Neural cell (in vitro differentiated cells): ENCODE results near the gene EXOC4. TPM values are rescaled to one million over a fixed set of nuclear protein-coding genes. Genes with fewer than 3 reads are reported as not detected.

Experiments used
- H2AFZ ChIP-seq: fragments of 200-600, 300-800 bp; sonication (generic), shearing (Covaris generic); 2 replicates; pipeline ENCODE4 v1.6.0; 2014; ENCODE audit warnings: low read depth, mild to moderate bottlenecking, antibody characterized with exemption, low read length, moderate library complexity
- H3F3A ChIP-seq: fragments of 200-600 bp; shearing (Covaris generic); 2 replicates; pipeline ENCODE4 v1.6.1; 2016; ENCODE audit warnings: mild to moderate bottlenecking, moderate library complexity, mixed read lengths, antibody characterized with exemption, low read length; ENCODE audit not compliant: insufficient read depth, poor library complexity, severe bottlenecking
- H3K27ac ChIP-seq: fragments of 200-600, 300-800 bp; sonication (generic), shearing (Covaris generic); 2 replicates; pipeline ENCODE4 v1.5.1; 2014; ENCODE audit warnings: mild to moderate bottlenecking, low read length, moderate library complexity
- H3K27me3 ChIP-seq: fragments of 300-800, 200-600 bp; sonication (generic), shearing (Covaris generic); 2 replicates; pipeline ENCODE4 v1.6.0; 2014; ENCODE audit warnings: mild to moderate bottlenecking, low read depth, low read length, moderate library complexity; ENCODE audit not compliant: insufficient read depth
- H3K36me3 ChIP-seq: fragments of 300-800, 200-600 bp; sonication (generic), shearing (Covaris generic); 2 replicates; pipeline ENCODE4 v1.5.1; 2014; ENCODE audit warnings: mild to moderate bottlenecking, antibody characterized with exemption, low read length, moderate library complexity; ENCODE audit not compliant: insufficient read depth
- H3K4me2 ChIP-seq: fragments of 300-800, 200-600 bp; sonication (generic), shearing (Covaris generic); 2 replicates; pipeline ENCODE4 v1.6.0; 2014; ENCODE audit warnings: mild to moderate bottlenecking, low read length
- H3K4me3 ChIP-seq: fragments of 300-800, 200-600 bp; sonication (generic), shearing (Covaris generic); 2 replicates; pipeline ENCODE4 v1.5.1; 2014; ENCODE audit warnings: mild to moderate bottlenecking, low read length, moderate library complexity
- H3K79me2 ChIP-seq: fragments of 200-600 bp; shearing (Covaris generic); replicated peaks from 2 replicates; pipeline ENCODE4 v1.6.0; 2014; ENCODE audit warnings: mild to moderate bottlenecking, low read length, moderate library complexity; ENCODE audit not compliant: insufficient read depth
- H3K9ac ChIP-seq: fragments of 300-800, 200-600 bp; sonication (generic), shearing (Covaris generic); 2 replicates; pipeline ENCODE4 v1.6.1; 2016; ENCODE audit warnings: mild to moderate bottlenecking, low read length, mixed read lengths
- H3K9me2 ChIP-seq: fragments of 200-600 bp; shearing (Covaris generic); 2 replicates; pipeline ENCODE4 v1.6.1; 2016; ENCODE audit warnings: mild to moderate bottlenecking, low read length, mixed read lengths; ENCODE audit not compliant: insufficient read depth
- H3K9me3 ChIP-seq: fragments of 200-600, 300-800 bp; sonication (generic), shearing (Covaris generic); 2 replicates; pipeline ENCODE4 v1.6.1; 2016; ENCODE audit warnings: mild to moderate bottlenecking, mixed run types, low read length, moderate library complexity, mixed read lengths
- H4K20me1 ChIP-seq: fragments of 200-600 bp; shearing (Covaris generic); 2 replicates; pipeline ENCODE4 v1.6.1; 2016; ENCODE audit warnings: mild to moderate bottlenecking, mixed run types; ENCODE audit not compliant: insufficient read depth
- EP300 ChIP-seq: fragments of 450-650 bp; conservative IDR thresholded peaks from 2 replicates; pipeline ENCODE4 v1.6.1; 2014; ENCODE audit warnings: antibody characterized with exemption, mild to moderate bottlenecking, moderate library complexity; ENCODE audit not compliant: poor library complexity, severe bottlenecking
- EZH2 ChIP-seq: fragments of 200-600, 300-800 bp; shearing (Covaris generic), sonication (generic); IDR thresholded peaks from 2 replicates; pipeline ENCODE4 v1.6.1; 2014; ENCODE audit warnings: antibody characterized with exemption, low read length, borderline replicate concordance, mild to moderate bottlenecking; ENCODE audit not compliant: insufficient read depth, poor library complexity, severe bottlenecking
- MXI1 ChIP-seq: fragments of 450-650 bp; conservative IDR thresholded peaks from 2 replicates; pipeline ENCODE4 v1.6.1; 2014; ENCODE audit warnings: antibody characterized with exemption, mild to moderate bottlenecking; ENCODE audit not compliant: poor library complexity, severe bottlenecking
- POLR2AphosphoS5 ChIP-seq: IDR thresholded peaks from 2 replicates; pipeline ENCODE4 v1.6.1; 2012
- RAD21 ChIP-seq: fragments of 450-650 bp; conservative IDR thresholded peaks from 2 replicates; pipeline ENCODE4 v1.6.1; 2014; ENCODE audit warnings: antibody characterized with exemption, mild to moderate bottlenecking, moderate library complexity
- REST ChIP-seq: IDR thresholded peaks from 2 replicates; pipeline ENCODE4 v1.6.1; 2012; ENCODE audit warnings: borderline replicate concordance
- SMC3 ChIP-seq: fragments of 450-650 bp; conservative IDR thresholded peaks from 2 replicates; pipeline ENCODE4 v1.6.1; 2014; ENCODE audit warnings: antibody characterized with exemption, mild to moderate bottlenecking, moderate library complexity; ENCODE audit not compliant: poor library complexity
- TAF1 ChIP-seq: IDR thresholded peaks from 2 replicates; pipeline ENCODE4 v1.6.1; 2012; ENCODE audit warnings: low read depth
- polyA plus RNA-seq: library from polyadenylated mRNA; depleted of rRNA; stranded (reverse); fragments of >200 nt; gene quantifications from 2 replicates; pipeline ENCODE4 v1.2.3, GENCODE V29; 2014
- TF ChIP-seq, protein P1 (sequence below): fragments of 450-650 bp; IDR thresholded peaks from 2 replicates; pipeline ENCODE4 v1.5.1; 2014; ENCODE audit warnings: antibody characterized with exemption, mild to moderate bottlenecking, moderate library complexity; ENCODE audit not compliant: poor library complexity, severe bottlenecking

EXOC4 gene
- polyA plus RNA-seq, 1 donor from 2014 or later: 36.5 TPM

DNA sequence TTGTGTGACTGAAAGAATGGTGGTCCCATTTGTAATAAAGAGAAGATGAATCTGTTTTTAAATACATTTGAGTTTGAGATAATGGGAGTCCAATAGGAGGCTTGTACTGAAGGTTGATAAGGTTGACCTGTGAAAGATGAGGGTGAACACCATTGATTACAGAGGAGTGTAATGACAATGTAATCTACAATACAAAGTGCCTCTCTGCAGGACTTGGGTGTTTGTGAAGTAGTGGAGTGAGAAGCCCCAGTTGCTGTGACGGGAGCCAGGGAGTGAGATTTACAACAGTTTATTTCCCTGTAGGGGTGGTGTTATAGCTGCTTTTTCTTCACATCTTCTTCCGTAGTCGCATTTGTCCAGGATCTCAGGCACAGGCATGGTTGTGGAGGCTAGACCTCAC, 189.9 kb downstream of the EXOC4 start:
- H3K9me2 ChIP-seq: no peaks in the 10 kb centered on the region

GRCh38 chr7:133445617-133446016, 192.7 kb downstream of the EXOC4 start:
- Histone ChIP-seq H3K27me3 (no peaks in the 10 kb centered on the region), H3K27ac (no peak overlapping the region), H3F3A (no peaks in the 10 kb centered on the region), H3K79me2 (no peaks in the 10 kb centered on the region), H4K20me1 (no peaks in the 10 kb centered on the region), H3K36me3 (no peaks in the 10 kb centered on the region), H3K9me3 (no peaks in the 10 kb centered on the region), H3K4me3 (no peak overlapping the region), H2AFZ (no peak overlapping the region), H3K9me2 (no peaks in the 10 kb centered on the region), H3K4me2 (no peak overlapping the region), H3K9ac (no peak overlapping the region)
- TF ChIP-seq, protein P1, sequence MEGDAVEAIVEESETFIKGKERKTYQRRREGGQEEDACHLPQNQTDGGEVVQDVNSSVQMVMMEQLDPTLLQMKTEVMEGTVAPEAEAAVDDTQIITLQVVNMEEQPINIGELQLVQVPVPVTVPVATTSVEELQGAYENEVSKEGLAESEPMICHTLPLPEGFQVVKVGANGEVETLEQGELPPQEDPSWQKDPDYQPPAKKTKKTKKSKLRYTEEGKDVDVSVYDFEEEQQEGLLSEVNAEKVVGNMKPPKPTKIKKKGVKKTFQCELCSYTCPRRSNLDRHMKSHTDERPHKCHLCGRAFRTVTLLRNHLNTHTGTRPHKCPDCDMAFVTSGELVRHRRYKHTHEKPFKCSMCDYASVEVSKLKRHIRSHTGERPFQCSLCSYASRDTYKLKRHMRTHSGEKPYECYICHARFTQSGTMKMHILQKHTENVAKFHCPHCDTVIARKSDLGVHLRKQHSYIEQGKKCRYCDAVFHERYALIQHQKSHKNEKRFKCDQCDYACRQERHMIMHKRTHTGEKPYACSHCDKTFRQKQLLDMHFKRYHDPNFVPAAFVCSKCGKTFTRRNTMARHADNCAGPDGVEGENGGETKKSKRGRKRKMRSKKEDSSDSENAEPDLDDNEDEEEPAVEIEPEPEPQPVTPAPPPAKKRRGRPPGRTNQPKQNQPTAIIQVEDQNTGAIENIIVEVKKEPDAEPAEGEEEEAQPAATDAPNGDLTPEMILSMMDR: no peak
- no peak for TF ChIP-seq RAD21
- TF ChIP-seq MXI1: no peak
- TF ChIP-seq POLR2AphosphoS5: no peak
- no peak for TF ChIP-seq EZH2
- TF ChIP-seq SMC3: no peak
- no peak for TF ChIP-seq REST
- no peak for TF ChIP-seq TAF1

More for the DNA sequence above, 189.9 kb downstream of the EXOC4 start:
- H3K79me2 ChIP-seq: no peaks in the 10 kb centered on the region
- H3F3A ChIP-seq: no peaks in the 10 kb centered on the region
- H3K9ac ChIP-seq: no peak overlapping the region
- no peaks in the 10 kb centered on the region for H4K20me1 ChIP-seq
- H3K9me3 ChIP-seq: no peaks in the 10 kb centered on the region
- H2AFZ ChIP-seq: no peak overlapping the region
- no peaks in the 10 kb centered on the region for H3K27me3 ChIP-seq
- TF ChIP-seq, protein P1: no peak
- no peak for TF ChIP-seq TAF1
- TF ChIP-seq MXI1: no peak
- no peak for TF ChIP-seq RAD21
- TF ChIP-seq SMC3: no peak
- TF ChIP-seq EZH2: no peak
- TF ChIP-seq POLR2AphosphoS5: no peak
- no peak for TF ChIP-seq REST
- no peak for TF ChIP-seq EP300
- H3K27ac ChIP-seq: no peak overlapping the region
- no peak overlapping the region for H3K4me3 ChIP-seq
- no peaks in the 10 kb centered on the region for H3K36me3 ChIP-seq
- H3K4me2 ChIP-seq: no peak overlapping the region
